ENCODE results near the gene SOX5. TPM values are rescaled to one million over a fixed set of nuclear protein-coding genes. Genes with fewer than 3 reads are reported as not detected.

The SOX5 gene
- total and polyA plus RNA-seq, 12 donors, result 0.47 to 10.4 (median 1.9) TPM

DNA sequence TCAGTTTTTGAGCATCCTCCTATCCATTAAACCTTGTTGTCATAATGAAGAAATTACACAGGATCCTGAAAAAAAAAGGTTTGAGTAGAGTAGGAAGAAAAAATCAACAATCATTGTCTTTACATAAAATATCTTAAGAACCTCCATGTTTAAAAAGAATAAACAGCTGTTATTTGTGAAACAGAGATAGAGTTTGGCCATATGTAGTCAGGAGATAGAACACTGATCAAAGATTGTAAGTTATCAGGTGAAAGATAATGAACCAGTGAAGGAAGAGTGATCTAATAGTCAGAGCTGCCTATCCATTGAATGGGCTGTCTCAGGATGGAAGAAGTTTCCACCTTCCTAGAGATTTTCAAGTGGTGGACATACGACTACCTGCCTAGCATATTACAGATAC is 397.1 kb downstream of the SOX5 start:
- Histone ChIP-seq H3K4me1 (replicated peaks in 1 of 2) (no peaks in the 10 kb centered on the region), H3K4me3 (no peak overlapping the region), H3K9me3 (replicated peaks in 1 of 3) (no peaks in the 10 kb centered on the region), H3K27me3 (no peaks in the 10 kb centered on the region), H3K36me3 (replicated peaks in 1 of 2) (no peaks in the 10 kb centered on the region), H3K27ac (no peak overlapping the region)
- intact Hi-C loops (cut with DNase I), result no loop called here
- TF ChIP-seq, protein P1, sequence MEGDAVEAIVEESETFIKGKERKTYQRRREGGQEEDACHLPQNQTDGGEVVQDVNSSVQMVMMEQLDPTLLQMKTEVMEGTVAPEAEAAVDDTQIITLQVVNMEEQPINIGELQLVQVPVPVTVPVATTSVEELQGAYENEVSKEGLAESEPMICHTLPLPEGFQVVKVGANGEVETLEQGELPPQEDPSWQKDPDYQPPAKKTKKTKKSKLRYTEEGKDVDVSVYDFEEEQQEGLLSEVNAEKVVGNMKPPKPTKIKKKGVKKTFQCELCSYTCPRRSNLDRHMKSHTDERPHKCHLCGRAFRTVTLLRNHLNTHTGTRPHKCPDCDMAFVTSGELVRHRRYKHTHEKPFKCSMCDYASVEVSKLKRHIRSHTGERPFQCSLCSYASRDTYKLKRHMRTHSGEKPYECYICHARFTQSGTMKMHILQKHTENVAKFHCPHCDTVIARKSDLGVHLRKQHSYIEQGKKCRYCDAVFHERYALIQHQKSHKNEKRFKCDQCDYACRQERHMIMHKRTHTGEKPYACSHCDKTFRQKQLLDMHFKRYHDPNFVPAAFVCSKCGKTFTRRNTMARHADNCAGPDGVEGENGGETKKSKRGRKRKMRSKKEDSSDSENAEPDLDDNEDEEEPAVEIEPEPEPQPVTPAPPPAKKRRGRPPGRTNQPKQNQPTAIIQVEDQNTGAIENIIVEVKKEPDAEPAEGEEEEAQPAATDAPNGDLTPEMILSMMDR (IDR thresholded peaks at IDR 0.05), result no peak
- TF ChIP-seq POLR2A (IDR thresholded peaks at IDR 0.05), result no peak
- 59 to 79% (median 67%) methylated on average over 1 of the region's 1 CpG for WGBS, 4 donors
- DNase-seq, result no peak

DNA sequence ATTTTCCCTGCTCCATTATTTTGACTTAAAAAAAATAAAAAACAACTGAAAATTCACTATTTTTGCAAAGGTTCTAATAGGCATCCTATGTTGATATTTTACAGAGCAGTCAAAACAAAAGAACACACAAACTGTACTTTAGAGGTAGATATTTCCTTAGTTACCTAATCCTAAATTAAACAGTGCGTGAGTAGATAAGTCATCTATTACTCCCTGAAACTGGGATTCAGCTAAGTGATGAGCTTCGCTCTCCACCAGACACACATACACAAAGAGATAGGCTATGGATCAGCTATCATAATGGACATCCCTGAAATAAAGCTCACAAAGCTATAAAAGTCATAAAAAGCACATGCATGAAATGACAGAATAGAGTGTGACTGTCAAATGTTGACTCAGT is 398.7 kb downstream of the SOX5 start:
- no peak overlapping the region for H3K4me3 ChIP-seq
- no peaks in the 10 kb centered on the region for H3K4me1 ChIP-seq (replicated peaks in 1 of 2)
- H3K27ac ChIP-seq, result no peak overlapping the region
- intact Hi-C loops (cut with DNase I), result no loop called here
- 79 to 93% (median 88%) methylated on average over 2 of the region's 2 CpGs for WGBS, 4 donors
- H3K36me3 ChIP-seq (replicated peaks in 1 of 2), result no peaks in the 10 kb centered on the region
- no peaks in the 10 kb centered on the region for H3K9me3 ChIP-seq (replicated peaks in 1 of 3)
- DNase-seq, result no peak
- no peak for TF ChIP-seq POLR2A (IDR thresholded peaks at IDR 0.05)
- TF ChIP-seq, protein P1 (IDR thresholded peaks at IDR 0.05), result no peak
- no peaks in the 10 kb centered on the region for H3K27me3 ChIP-seq

DNA sequence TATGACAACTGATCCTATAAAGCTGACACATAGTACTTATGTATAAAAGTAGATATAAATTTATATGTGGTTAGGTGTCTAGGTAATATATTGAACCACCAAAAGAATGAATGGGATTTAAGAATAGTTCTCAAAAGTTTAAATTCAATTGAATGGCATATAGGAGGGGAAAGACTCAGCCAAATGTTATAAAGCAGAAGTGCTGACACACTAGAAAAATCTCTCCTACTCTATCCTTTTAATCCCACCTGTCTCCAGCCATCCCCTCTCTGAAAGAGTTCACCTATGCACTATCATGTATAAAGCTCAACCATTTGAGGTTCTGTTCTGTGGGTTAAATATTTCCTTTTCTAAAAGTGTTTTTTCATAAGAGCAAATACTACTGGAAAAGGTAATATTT is 400.7 kb downstream of the SOX5 start:
- no peak overlapping the region for H3K4me3 ChIP-seq

DNA sequence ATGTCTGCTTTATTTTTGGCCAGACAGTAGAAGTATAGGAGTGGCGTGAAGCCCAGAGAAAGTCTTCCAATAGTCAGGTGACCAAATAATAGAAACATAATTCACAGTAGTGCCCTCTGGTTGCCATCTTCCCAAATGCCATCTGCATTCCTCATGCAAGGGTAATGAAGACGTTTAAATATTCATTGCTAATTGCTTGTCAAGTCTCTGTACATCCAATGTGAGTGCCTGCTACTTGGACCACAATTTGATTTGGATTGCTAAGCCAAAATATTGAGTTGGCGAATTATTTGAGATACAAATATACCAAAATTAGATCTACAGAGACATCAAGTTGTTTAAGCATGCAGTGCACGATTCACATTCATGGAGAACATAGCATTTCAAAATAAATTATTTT is 402.7 kb downstream of the SOX5 start:
- Histone ChIP-seq H3K27ac (no peak overlapping the region), H3K36me3 (replicated peaks in 1 of 2) (no peaks in the 10 kb centered on the region), H3K4me1 (replicated peaks in 1 of 2) (no peaks in the 10 kb centered on the region), H3K27me3 (no peaks in the 10 kb centered on the region), H3K9me3 (replicated peaks in 1 of 3) (no peaks in the 10 kb centered on the region), H3K4me3 (no peak overlapping the region)
- TF ChIP-seq, protein P1 (IDR thresholded peaks at IDR 0.05), result no peak
- TF ChIP-seq POLR2A (IDR thresholded peaks at IDR 0.05), result no peak
- intact Hi-C loops (cut with DNase I), result no loop called here
- WGBS, 4 donors, result 66 to 73% (median 70%) methylated on average over 4 of the region's 4 CpGs
- no peak for DNase-seq

More for the DNA sequence above, 400.7 kb downstream of the SOX5 start:
- H3K27me3 ChIP-seq, result no peaks in the 10 kb centered on the region
- H3K36me3 ChIP-seq (replicated peaks in 1 of 2), result no peaks in the 10 kb centered on the region
- H3K27ac ChIP-seq, result no peak overlapping the region
- intact Hi-C loops (cut with DNase I), result no loop called here
- H3K4me1 ChIP-seq (replicated peaks in 1 of 2), result no peaks in the 10 kb centered on the region
- DNase-seq, result no peak
- H3K9me3 ChIP-seq (replicated peaks in 1 of 3), result no peaks in the 10 kb centered on the region
- TF ChIP-seq, protein P1 (IDR thresholded peaks at IDR 0.05), result no peak
- TF ChIP-seq POLR2A (IDR thresholded peaks at IDR 0.05), result no peak

All from adrenal gland (tissue), 12 donors.